ENCODE data around the gene ARHGAP30.
"Not testable (repeated sequence)": the region's sequence is repeated elsewhere in the genome, so short reads cannot be mapped to it uniquely, and the experiment has no call there.

ARHGAP30 gene

DNA sequence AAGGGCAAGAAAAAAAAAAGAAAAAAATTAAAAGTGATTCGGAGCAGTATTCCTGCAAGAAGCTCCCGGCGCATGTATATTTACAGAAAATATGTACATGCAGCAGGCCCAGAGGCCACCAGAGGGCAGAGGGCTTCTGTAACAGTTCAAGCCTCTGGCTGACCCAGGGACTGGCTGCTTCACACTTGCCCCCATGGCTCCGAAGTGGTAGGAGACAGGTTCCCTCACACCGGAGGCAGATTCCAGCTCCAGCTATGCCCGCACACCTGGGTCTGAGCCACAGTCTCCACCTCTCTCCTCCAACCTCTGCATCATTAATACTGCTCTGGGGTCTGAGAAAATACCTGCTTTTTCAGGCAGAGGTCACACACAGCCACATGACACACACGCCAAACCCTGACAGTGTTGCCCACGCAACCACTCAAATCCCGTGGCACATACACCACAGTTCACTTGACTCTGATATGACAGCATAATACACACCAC is 2.2 kb upstream of the ARHGAP30 start:
- no peak overlapping the region for H3K4me3 ChIP-seq (replicated peaks; ENCODE audit: low read depth, low read length)
- DNase-seq (ENCODE audit: extremely low read depth, low read depth), result no peak
- TF ChIP-seq, protein P1, sequence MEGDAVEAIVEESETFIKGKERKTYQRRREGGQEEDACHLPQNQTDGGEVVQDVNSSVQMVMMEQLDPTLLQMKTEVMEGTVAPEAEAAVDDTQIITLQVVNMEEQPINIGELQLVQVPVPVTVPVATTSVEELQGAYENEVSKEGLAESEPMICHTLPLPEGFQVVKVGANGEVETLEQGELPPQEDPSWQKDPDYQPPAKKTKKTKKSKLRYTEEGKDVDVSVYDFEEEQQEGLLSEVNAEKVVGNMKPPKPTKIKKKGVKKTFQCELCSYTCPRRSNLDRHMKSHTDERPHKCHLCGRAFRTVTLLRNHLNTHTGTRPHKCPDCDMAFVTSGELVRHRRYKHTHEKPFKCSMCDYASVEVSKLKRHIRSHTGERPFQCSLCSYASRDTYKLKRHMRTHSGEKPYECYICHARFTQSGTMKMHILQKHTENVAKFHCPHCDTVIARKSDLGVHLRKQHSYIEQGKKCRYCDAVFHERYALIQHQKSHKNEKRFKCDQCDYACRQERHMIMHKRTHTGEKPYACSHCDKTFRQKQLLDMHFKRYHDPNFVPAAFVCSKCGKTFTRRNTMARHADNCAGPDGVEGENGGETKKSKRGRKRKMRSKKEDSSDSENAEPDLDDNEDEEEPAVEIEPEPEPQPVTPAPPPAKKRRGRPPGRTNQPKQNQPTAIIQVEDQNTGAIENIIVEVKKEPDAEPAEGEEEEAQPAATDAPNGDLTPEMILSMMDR (IDR thresholded peaks at IDR 0.05; ENCODE audit: low read depth, low read length, missing control alignments), result peak; percentile 34

DNA sequence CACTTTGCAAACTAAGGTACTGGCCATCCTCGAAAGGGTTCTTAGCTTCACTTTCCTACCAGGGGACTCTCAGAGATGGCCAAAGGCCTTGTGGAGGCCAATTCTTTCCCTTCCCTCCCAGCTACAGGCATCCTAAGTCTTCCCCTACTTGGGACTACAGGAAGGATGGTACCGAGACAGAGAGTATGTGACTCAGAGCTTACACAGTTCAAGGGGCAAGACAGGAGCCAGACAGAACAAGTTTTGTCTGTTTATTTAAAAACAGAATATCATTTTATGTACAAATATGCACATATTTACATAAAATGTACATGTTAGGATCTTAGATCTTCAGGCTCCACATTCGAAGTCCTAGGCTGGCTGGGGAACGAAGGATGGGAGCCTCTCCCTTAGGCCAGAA is 1.1 kb upstream of the ARHGAP30 start:
- no peak for DNase-seq (ENCODE audit: extremely low read depth, low read depth)
- no peak overlapping the region for H3K4me3 ChIP-seq (replicated peaks; ENCODE audit: low read depth, low read length)
- TF ChIP-seq, protein P1 (IDR thresholded peaks at IDR 0.05; ENCODE audit: low read depth, low read length, missing control alignments), result no peak

DNA sequence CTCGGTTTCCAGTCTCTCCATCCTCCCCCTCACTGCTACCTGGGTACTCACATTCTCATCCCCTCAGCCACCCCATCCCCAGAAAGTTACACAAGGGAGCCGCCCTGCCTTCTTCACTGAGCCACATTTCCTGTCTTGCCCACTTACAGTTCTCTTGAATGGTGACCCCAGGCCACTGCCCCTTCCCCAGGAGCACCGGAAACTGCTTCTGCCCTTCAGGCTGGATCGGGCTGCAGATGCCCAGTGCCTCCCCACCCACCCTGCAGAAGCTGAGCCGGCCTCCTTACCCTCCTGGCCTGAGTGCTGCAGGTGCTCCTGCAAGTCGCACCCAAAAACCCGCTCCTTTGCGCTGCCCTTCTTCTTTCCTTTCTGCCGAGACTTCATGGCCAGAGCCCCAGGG is 450 bp downstream of the ARHGAP30 start:
- TF ChIP-seq, protein P1 (IDR thresholded peaks at IDR 0.05; ENCODE audit: low read depth, low read length, missing control alignments), result no peak
- no peak overlapping the region for H3K4me3 ChIP-seq (replicated peaks; ENCODE audit: low read depth, low read length)
- no peak for DNase-seq (ENCODE audit: extremely low read depth, low read depth)

DNA sequence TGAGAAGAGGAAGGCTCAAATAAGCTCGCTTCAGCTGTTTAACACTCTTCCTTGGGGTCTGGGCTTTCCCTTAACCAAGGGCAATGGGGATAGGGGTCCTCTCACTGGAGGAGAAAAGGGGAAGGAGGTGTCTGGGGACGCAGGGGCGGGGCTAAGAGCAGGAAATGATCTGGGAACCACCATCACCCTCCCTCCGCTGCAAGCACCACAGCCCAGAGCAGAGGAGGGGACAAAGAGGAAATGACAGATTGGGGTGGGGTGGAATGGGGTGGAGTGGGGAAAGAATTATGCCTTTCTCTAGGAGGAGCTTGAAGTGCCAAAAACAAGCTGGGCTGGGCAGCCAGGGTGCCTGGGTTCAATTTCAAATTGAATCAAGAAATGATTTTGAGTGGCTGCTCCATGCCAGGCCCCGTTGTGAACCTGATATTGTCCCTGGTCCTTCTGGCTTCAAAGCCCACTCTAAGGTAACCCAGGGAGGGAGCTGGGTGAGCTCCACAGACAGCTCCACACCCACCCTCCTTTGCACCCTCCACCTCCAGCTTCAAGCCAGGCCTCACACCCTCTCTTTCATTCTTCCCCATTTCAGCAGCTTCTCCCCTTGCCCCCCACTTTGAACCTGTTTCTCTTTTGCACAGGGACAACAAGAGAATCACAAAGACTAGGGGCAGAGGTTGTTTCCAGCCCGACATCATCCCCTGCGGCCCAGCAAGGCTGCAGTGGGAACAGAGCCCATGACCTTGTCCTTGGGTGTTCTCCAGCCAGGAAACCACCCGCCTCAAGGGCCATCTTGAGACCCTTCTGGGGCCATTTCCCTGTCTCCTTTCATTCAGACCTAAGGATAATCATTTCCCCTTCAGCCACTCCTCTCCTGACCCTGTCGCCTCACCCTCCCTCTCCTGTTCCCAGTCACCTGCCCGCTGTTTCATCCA is 1.1 kb downstream of the ARHGAP30 start:
- H3K4me3 ChIP-seq (replicated peaks; ENCODE audit: low read depth, low read length), result no peak overlapping the region
- TF ChIP-seq, protein P1 (IDR thresholded peaks at IDR 0.05; ENCODE audit: low read depth, low read length, missing control alignments), result no peak
- no peak for DNase-seq (ENCODE audit: extremely low read depth, low read depth)

DNA sequence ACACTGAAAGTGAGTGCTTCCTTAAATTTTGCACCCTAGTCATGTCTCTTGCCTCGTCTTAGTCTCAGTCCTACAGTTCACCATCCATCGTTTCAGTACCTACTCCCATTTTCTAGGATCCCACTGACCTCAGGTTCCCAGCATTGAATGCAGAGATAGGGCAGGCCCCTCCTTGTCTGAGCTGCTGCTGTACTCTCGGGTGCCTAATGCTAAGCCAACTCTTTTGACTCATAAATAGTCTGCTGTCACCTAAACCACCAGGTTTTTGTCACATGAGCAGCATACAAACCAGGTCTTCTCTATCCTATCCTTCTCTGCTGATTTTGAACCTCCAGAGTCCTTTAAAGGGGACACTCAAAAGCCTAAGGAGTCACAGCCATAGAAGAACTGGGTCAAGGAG is 3.0 kb downstream of the ARHGAP30 start:
- H3K4me3 ChIP-seq (replicated peaks; ENCODE audit: low read depth, low read length), result no peak overlapping the region
- TF ChIP-seq, protein P1 (IDR thresholded peaks at IDR 0.05; ENCODE audit: low read depth, low read length, missing control alignments), result no peak
- DNase-seq (ENCODE audit: extremely low read depth, low read depth), result no peak

DNA sequence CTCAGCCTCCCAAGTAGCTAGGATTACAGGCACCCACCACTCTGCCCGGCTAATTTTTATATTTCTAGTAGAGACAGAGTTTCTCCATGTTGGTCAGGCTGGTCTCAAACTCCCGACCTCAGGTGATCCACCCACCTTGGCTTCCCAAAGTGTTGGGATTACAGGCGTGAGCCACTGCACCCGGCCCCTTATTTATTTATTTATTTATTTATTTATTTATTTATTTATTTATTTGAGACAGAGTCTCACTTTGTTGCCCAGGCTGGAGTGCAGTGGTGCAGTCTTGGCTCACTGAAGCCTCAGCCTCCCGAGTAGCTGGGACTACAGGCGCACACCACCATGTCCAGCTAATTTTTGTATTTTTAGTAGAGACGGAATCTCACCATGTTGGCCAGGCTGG is 4.0 kb downstream of the ARHGAP30 start:
- not testable (repeated sequence) for DNase-seq (ENCODE audit: extremely low read depth, low read depth); H3K4me3 ChIP-seq (replicated peaks; ENCODE audit: low read depth, low read length)

DNA sequence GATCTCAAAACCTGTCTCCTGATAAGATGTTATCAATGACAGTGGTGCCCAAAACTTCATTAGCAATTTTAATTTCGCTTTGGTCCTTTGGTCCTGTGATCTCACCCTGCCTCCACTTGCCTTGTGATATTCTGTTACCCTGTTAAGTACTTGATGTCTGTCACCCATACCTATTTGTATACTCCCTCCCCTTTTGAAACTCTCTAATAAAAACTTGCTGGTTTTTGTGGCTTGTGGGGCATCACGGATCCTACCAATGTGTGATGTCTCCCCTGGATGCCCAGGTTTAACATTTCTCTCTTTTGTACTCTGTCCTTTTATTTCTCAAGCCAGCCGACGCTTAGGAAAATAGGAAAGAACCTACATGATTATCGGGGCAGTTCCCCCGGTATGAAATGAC is 5.8 kb downstream of the ARHGAP30 start:
- not testable (repeated sequence) for H3K4me3 ChIP-seq (replicated peaks; ENCODE audit: low read depth, low read length); DNase-seq (ENCODE audit: extremely low read depth, low read depth)

DNA sequence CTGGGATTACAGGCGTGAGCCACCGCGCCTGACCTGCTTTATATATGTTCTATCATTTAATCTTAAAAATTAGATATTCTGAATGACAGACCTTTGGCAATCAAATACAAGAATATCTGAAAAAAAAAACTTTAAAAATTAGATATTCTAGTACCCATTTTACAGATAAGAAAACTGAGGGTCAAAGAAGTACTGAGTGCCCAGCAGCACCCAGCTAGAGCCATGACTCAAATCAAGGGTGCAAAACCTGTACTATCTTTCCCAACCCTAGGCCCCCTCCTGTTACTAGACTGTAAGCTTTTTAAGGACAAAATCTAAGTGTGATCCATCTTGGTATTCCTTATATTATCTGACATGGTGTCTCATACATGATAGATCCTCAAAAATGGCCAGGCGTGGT is 8.3 kb downstream of the ARHGAP30 start:
- DNase-seq (ENCODE audit: extremely low read depth, low read depth), result no peak
- TF ChIP-seq, protein P1 (IDR thresholded peaks at IDR 0.05; ENCODE audit: low read depth, low read length, missing control alignments), result no peak
- no peak overlapping the region for H3K4me3 ChIP-seq (replicated peaks; ENCODE audit: low read depth, low read length)

Data from HFF-Myc (cell line).